Small intestine (tissue), 7 donors: Measurements from ENCODE around the gene PARVA. TPM values are rescaled to one million over a fixed set of nuclear protein-coding genes. Genes with fewer than 3 reads are reported as not detected.

Experiments
- DNase-seq, 2 donors: peaks; one replicate each; pipeline versions ENCODE4 v3.0.0 to v3.0.0-alpha.2; 2013
- FAIRE-seq: peaks from 2 replicates; lab custom pipeline; 2012; peaks lifted over from hg19 to GRCh38; lab: Jason Lieb, UNC
- H3K27ac ChIP-seq, 3 donors: one replicate each; pipeline ENCODE4 v1.5.1; 2013; ENCODE audit warnings: low read length in 2 of 3, mild to moderate bottlenecking in 2 of 3, control low read depth in 1 of 3, inconsistent platforms in 1 of 3, low read depth in 1 of 3, moderate library complexity in 1 of 3
- H3K27me3 ChIP-seq, 3 donors: one replicate each; pipeline ENCODE4 v1.6.1; 2013; ENCODE audit warnings: low read length in 3 of 3, inconsistent platforms in 1 of 3; ENCODE audit not compliant: control insufficient read depth in 3 of 3, insufficient read depth in 3 of 3
- H3K36me3 ChIP-seq, 3 donors: one replicate each; pipeline ENCODE4 v1.6.1; 2013; ENCODE audit warnings: low read length in 3 of 3, inconsistent platforms in 1 of 3, low read depth in 1 of 3, mild to moderate bottlenecking in 1 of 3, moderate library complexity in 1 of 3; ENCODE audit not compliant: control insufficient read depth in 3 of 3, insufficient read depth in 2 of 3
- H3K4me1 ChIP-seq, 3 donors: one replicate each; pipeline ENCODE4 v1.6.1; 2013; ENCODE audit warnings: low read length in 2 of 3, inconsistent platforms in 1 of 3, low read depth in 1 of 3, mild to moderate bottlenecking in 1 of 3, moderate library complexity in 1 of 3; ENCODE audit not compliant: control insufficient read depth in 3 of 3, insufficient read depth in 2 of 3
- H3K4me3 ChIP-seq, 3 donors: one replicate each; pipeline ENCODE4 v1.5.1; 2013; ENCODE audit warnings: low read length in 3 of 3, control low read depth in 1 of 3, inconsistent platforms in 1 of 3, low read depth in 1 of 3, mild to moderate bottlenecking in 1 of 3, moderate library complexity in 1 of 3
- H3K9me3 ChIP-seq, 2 donors: one replicate each; pipeline ENCODE4 v1.6.1; 2013; ENCODE audit warnings: low read depth in 1 of 2, low read length in 1 of 2; ENCODE audit not compliant: control insufficient read depth in 2 of 2, insufficient read depth in 1 of 2
- WGBS, 3 donors: extraction: QIAGEN DNeasy Blood & Tissue Kit; methylation state at CpG; one replicate each; pipeline ENCODE4 v1.1.7; 2013; 5-methylcytosine and 5-hydroxymethylcytosine counted together
- polyA plus RNA-seq, 4 donors: library from polyadenylated mRNA; stranded (reverse) in 3 of 4; unstranded in 1 of 4; fragments of 200-250 nt in 3 of 4; fragments of 120-200 nt in 1 of 4; gene quantifications; one replicate each; pipeline versions ENCODE4 v1.2.1 to v1.2.3, GENCODE V29; 2013
- donor health status: healthy with polysubstance abuse.
- donor health status: control.
- donor health status: control.
- donor health status: Bipolar disorder and iron deficiency.
- donor health status: healthy.

PARVA gene
- polyA plus RNA-seq, 4 donors = 6.5 to 22.1 (median 14.7) TPM

- Histone ChIP-seq H3K4me3 (no peak overlapping the region), H3K27me3 (no peaks in the 10 kb centered on the region), H3K4me1 (peaks cover 0 to 4% (median under 1%) of the 10 kb centered on the region in 3 donors), H3K9me3 (peaks cover 0 to 10% of the 10 kb centered on the region in 2 donors), H3K27ac (no peak overlapping the region), H3K36me3 (peaks cover 0 to 4% (median 0%) of the 10 kb centered on the region in 3 donors)
- WGBS, 3 donors = 63 to 82% (median 75%) methylated on average over 2 of the region's 2 CpGs
- FAIRE-seq = no peak
- DNase-seq = no peak
These were observed 67.2 kb downstream of the PARVA start for GRCh38 chr11:12444601-12445000.

GRCh38 chr11:12445001-12445400 lies 67.6 kb downstream of the PARVA start:
- 84 to 95% (median 87%) methylated on average over 2 of the region's 2 CpGs for WGBS, 3 donors
- Histone ChIP-seq H3K27me3 (no peaks in the 10 kb centered on the region), H3K36me3 (peaks cover 0 to 4% (median 0%) of the 10 kb centered on the region in 3 donors), H3K4me3 (no peak overlapping the region), H3K9me3 (peaks cover 0 to 7% of the 10 kb centered on the region in 2 donors), H3K4me1 (peaks cover 0 to 2% (median 0%) of the 10 kb centered on the region in 3 donors), H3K27ac (no peak overlapping the region)
- DNase-seq = no peak
- FAIRE-seq = no peak

DNA sequence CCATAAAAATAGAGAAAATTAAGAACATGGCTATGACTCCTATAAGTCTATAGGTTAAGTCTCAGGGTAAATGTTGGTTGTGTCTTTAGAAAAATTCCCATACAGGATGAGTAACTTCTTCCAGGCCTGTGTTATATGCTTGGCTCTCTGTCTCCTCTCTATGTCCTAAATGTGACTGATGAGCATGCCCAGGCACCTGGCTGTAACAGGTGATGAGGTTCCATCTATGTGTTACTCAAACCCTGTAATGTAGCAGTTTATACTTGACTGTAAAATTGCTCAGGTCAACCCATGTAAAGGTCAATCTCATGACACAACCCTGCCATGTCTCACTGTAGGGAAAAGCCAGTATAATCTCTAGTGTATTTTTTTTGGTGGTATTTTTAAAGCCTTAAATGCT lies 69.5 kb downstream of the PARVA start:
- no peaks in the 10 kb centered on the region for H3K9me3 ChIP-seq
- H3K4me1 ChIP-seq = no peaks in the 10 kb centered on the region
- DNase-seq (no peak), FAIRE-seq (no peak)
- no peak overlapping the region for H3K4me3 ChIP-seq
- no peaks in the 10 kb centered on the region for H3K27me3 ChIP-seq
- H3K27ac ChIP-seq = no peak overlapping the region
- peaks cover 0 to 2% (median 0%) of the 10 kb centered on the region in 3 donors for H3K36me3 ChIP-seq

DNA sequence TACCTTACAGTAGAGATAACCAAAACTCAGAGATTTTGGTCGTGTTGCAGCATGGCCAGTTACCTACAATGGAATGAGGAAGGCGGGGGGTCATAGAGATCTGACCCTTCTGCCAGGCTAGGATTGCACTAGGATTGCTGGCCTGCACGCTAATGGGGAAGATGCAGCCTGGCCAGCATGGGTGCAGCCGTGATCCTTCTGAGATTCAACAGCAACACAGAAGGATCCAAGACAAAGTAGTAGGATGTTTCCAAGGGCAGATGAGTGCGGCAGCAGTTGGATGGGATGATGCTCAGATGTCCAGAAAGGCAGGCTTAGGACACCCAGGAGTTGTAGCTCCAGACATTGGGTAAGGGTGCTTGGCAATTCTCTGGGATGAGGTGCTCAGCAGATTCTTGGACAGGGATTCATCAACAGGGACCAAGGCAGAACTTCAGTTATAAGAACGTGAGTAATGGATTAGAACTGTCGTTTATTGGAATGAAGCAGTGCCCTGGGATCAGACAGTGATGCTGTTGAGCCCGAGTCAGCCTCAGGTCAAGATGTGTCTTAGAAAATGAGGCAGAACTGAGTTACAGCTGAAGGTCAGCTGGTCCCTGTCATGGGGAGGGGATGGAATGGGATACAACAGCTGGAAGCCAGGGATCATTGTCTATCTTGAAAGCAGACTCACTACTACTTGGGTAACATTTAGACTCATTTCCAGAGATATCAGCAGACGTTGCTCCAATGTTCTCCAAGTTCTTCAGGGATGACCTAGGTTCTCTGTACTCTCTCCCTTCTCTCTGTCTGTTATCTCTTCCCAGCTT lies 71.0 kb downstream of the PARVA start:
- H3K4me3 ChIP-seq = no peak overlapping the region
- peaks cover 0 to 2% (median 0%) of the 10 kb centered on the region in 3 donors for H3K36me3 ChIP-seq
- WGBS, 3 donors = 69 to 77% (median 73%) methylated on average over 9 of the region's 9 CpGs
- no peak overlapping the region for H3K27ac ChIP-seq
- FAIRE-seq (no peak), DNase-seq (no peak)
- H3K27me3 ChIP-seq = no peaks in the 10 kb centered on the region
- H3K9me3 ChIP-seq = no peaks in the 10 kb centered on the region
- H3K4me1 ChIP-seq = no peaks in the 10 kb centered on the region

- H3K4me3 ChIP-seq = no peak overlapping the region
- DNase-seq (no peak), FAIRE-seq (no peak)
- WGBS, 3 donors = 85 to 92% (median 91%) methylated on average over 3 of the region's 3 CpGs
- H3K27me3 ChIP-seq = no peaks in the 10 kb centered on the region
- no peak overlapping the region for H3K27ac ChIP-seq
- H3K36me3 ChIP-seq = peaks cover 0 to 2% (median 0%) of the 10 kb centered on the region in 3 donors
- no peaks in the 10 kb centered on the region for H3K9me3 ChIP-seq
- H3K4me1 ChIP-seq = peaks cover 0 to 3% (median 0%) of the 10 kb centered on the region in 3 donors
These were observed 72.8 kb downstream of the PARVA start for GRCh38 chr11:12449961-12450715.

DNA sequence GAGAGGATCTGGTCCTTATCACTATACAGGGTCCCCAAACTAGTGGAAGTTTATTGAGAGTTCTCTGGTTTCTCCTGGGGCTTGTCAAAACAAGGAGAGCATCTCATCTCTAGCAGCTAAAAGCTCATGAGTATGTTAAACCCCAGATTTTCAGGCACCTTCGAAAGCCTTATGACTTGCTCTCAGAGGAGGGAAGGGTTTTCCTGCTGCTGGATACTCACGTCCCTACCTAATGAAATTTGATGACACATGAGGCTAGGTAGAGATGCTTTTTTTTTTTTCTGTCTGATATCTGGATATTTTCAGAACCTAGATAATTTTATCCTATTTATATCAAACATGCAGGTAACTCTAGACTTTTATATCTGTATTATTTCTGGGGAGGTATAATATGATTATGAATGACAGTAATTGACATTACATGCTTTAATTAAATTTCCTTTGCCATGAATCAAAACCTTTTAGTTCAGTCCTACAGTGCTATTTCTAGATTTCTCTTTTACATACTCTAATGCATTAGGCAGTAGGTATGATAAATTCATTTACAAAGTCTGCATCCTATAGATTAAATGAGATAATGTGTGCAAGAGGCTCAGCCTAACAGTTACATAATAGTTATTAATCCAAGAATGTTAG lies 73.9 kb downstream of the PARVA start:
- 91 to 94% (median 92%) methylated on average over 2 of the region's 2 CpGs for WGBS, 3 donors
- H3K36me3 ChIP-seq = peaks cover 0 to 2% (median 0%) of the 10 kb centered on the region in 3 donors
- peaks cover 0 to 3% (median 0%) of the 10 kb centered on the region in 3 donors for H3K4me1 ChIP-seq
- no peak for FAIRE-seq
- H3K27ac ChIP-seq = no peak overlapping the region
- H3K27me3 ChIP-seq = no peaks in the 10 kb centered on the region
- no peaks in the 10 kb centered on the region for H3K9me3 ChIP-seq
- no peak overlapping the region for H3K4me3 ChIP-seq
- no peak for DNase-seq

- Histone ChIP-seq H3K27ac (no peak overlapping the region), H3K4me3 (no peak overlapping the region), H3K9me3 (no peaks in the 10 kb centered on the region), H3K27me3 (no peaks in the 10 kb centered on the region), H3K36me3 (peaks cover 0 to 2% (median 0%) of the 10 kb centered on the region in 3 donors), H3K4me1 (peaks cover 0 to 3% (median 2%) of the 10 kb centered on the region in 3 donors)
- WGBS, 3 donors = 93 to 94% (median 94%) methylated on average over 2 of the region's 2 CpGs
- FAIRE-seq (no peak), DNase-seq (no peak)
These were observed 75.9 kb downstream of the PARVA start for GRCh38 chr11:12453243-12453642.

- Histone ChIP-seq H3K4me3 (no peak overlapping the region), H3K27me3 (no peaks in the 10 kb centered on the region), H3K4me1 (peaks cover 0 to 3% (median 2%) of the 10 kb centered on the region in 3 donors), H3K9me3 (no peaks in the 10 kb centered on the region), H3K36me3 (peaks cover 0 to 2% (median 0%) of the 10 kb centered on the region in 3 donors), H3K27ac (no peak overlapping the region)
- DNase-seq (no peak), FAIRE-seq (no peak)
These were observed 77.4 kb downstream of the PARVA start for GRCh38 chr11:12454782-12455181.
